ENCODE data around the gene DCBLD1.

- no peak for TF ChIP-seq POLR2A (IDR thresholded peaks at IDR 0.05)
- TF ChIP-seq CTCF (IDR thresholded peaks at IDR 0.05), result no peak
Measured at GRCh38 chr6:117501722-117502121, 19.2 kb downstream of the DCBLD1 start.

Data from tibial nerve (tissue), 3 donors.